Testis (tissue), 3 donors: ENCODE data around the gene RUVBL1. TPM values are rescaled to one million over a fixed set of nuclear protein-coding genes. Genes with fewer than 3 reads are reported as not detected.

Source experiments
- DNase-seq: peaks from one replicate; pipeline ENCODE4 v3.0.0-alpha.2; 2019
- H3K27ac ChIP-seq, 2 donors: fragments of 200-600 bp; sonication (generic); one replicate each; pipeline ENCODE4 v1.5.1; 2019
- H3K27me3 ChIP-seq: fragments of 200-600 bp; sonication (generic); one replicate; pipeline ENCODE4 v1.5.1; 2019
- H3K36me3 ChIP-seq: fragments of 200-600 bp; sonication (generic); one replicate; pipeline ENCODE4 v1.5.1; 2017; ENCODE audit warnings: low read depth; ENCODE audit errors: missing control alignments
- H3K4me1 ChIP-seq: fragments of 200-600 bp; sonication (generic); one replicate; pipeline ENCODE4 v1.5.1; 2019
- H3K4me3 ChIP-seq, 2 donors: fragments of 200-600 bp; sonication (generic); one replicate each; pipeline ENCODE4 v1.5.1; 2017 to 2019
- H3K9me3 ChIP-seq: fragments of 200-600 bp; sonication (generic); one replicate; pipeline ENCODE4 v1.5.1; 2017
- POLR2A ChIP-seq: fragments of 450-650 bp; IDR thresholded peaks from one replicate; pipeline ENCODE4 v1.6.1; 2017; ENCODE audit warnings: antibody characterized with exemption, mild to moderate bottlenecking, moderate library complexity
- WGBS, 2 donors: methylation state at CpG; one replicate each; pipeline ENCODE4 v1.1.5; 2018; 5-methylcytosine and 5-hydroxymethylcytosine counted together
- intact Hi-C: fragments of 100-400 bp; cut with DNase I; formaldehyde crosslinking; loops from one replicate; pipeline ENCODE4 v1.15.1; 2023; ENCODE audit warnings: low total_unique reads
- polyA plus RNA-seq: library from polyadenylated mRNA; stranded (reverse); fragments of 350-450 nt; fragmentation: Illumina TruSeq; extraction: RNeasy Lipid Tissue Mini Kit (QIAGEN cat#74804); gene quantifications from one replicate; pipeline ENCODE4 v1.2.3, GENCODE V29; 2014; ENCODE audit warnings: low read depth, low replicate concordance; ENCODE audit not compliant: insufficient read depth
- total RNA-seq, 2 donors: library from RNA; depleted of rRNA; stranded (reverse); fragments of >200 nt; gene quantifications; one replicate each; pipeline ENCODE4 v1.2.3, GENCODE V29; 2016
- TF ChIP-seq, protein P1 (sequence below), 3 experiments: fragments of 450-650 bp in 2 of 3; fragments of 200-600 bp in 1 of 3; sonication (generic) in 1 of 3; IDR thresholded peaks; one replicate each; pipeline ENCODE4 v1.5.1; 2016 to 2019; ENCODE audit warnings: antibody characterized with exemption in 3 of 3, mild to moderate bottlenecking in 2 of 3, moderate library complexity in 1 of 3

RUVBL1 gene
- total and polyA plus RNA-seq, 3 donors from 2014 or later: 42.9 to 70.1 (median 52.9) TPM

- no peak for TF ChIP-seq POLR2A
- TF ChIP-seq, protein P1, sequence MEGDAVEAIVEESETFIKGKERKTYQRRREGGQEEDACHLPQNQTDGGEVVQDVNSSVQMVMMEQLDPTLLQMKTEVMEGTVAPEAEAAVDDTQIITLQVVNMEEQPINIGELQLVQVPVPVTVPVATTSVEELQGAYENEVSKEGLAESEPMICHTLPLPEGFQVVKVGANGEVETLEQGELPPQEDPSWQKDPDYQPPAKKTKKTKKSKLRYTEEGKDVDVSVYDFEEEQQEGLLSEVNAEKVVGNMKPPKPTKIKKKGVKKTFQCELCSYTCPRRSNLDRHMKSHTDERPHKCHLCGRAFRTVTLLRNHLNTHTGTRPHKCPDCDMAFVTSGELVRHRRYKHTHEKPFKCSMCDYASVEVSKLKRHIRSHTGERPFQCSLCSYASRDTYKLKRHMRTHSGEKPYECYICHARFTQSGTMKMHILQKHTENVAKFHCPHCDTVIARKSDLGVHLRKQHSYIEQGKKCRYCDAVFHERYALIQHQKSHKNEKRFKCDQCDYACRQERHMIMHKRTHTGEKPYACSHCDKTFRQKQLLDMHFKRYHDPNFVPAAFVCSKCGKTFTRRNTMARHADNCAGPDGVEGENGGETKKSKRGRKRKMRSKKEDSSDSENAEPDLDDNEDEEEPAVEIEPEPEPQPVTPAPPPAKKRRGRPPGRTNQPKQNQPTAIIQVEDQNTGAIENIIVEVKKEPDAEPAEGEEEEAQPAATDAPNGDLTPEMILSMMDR (IDR thresholded peaks at IDR 0.05): no peak
- H3K36me3 ChIP-seq: no peaks in the 10 kb centered on the region
- H3K4me3 ChIP-seq: no peak overlapping the region
- peaks cover 2% of the 10 kb centered on the region for H3K4me1 ChIP-seq
- H3K9me3 ChIP-seq: no peaks in the 10 kb centered on the region
- 94 to 95% methylated on average over 6 of the region's 6 CpGs for WGBS, 2 donors
- intact Hi-C loops: no loop called here
- no peak overlapping the region for H3K27ac ChIP-seq
- no peaks in the 10 kb centered on the region for H3K27me3 ChIP-seq
- DNase-seq: no peak
Observed at GRCh38 chr3:128064962-128065361, 58.6 kb downstream of the RUVBL1 start.

GRCh38 chr3:128063865-128064264 lies 59.7 kb downstream of the RUVBL1 start:
- H3K4me3 ChIP-seq: no peak overlapping the region
- intact Hi-C loops: no loop called here
- no peaks in the 10 kb centered on the region for H3K9me3 ChIP-seq
- H3K36me3 ChIP-seq: no peaks in the 10 kb centered on the region
- peaks cover 5% of the 10 kb centered on the region for H3K4me1 ChIP-seq
- no peak overlapping the region for H3K27ac ChIP-seq
- WGBS, 2 donors: 92 to 95% methylated on average over 2 of the region's 2 CpGs
- DNase-seq: no peak
- H3K27me3 ChIP-seq: no peaks in the 10 kb centered on the region
- no peak for TF ChIP-seq POLR2A

- 75 to 78% methylated on average over 8 of the region's 8 CpGs for WGBS, 2 donors
- intact Hi-C loops: no loop called here
- H3K36me3 ChIP-seq: no peaks in the 10 kb centered on the region
Observed at GRCh38 chr3:128062033-128062745, 61.4 kb downstream of the RUVBL1 start.

DNA sequence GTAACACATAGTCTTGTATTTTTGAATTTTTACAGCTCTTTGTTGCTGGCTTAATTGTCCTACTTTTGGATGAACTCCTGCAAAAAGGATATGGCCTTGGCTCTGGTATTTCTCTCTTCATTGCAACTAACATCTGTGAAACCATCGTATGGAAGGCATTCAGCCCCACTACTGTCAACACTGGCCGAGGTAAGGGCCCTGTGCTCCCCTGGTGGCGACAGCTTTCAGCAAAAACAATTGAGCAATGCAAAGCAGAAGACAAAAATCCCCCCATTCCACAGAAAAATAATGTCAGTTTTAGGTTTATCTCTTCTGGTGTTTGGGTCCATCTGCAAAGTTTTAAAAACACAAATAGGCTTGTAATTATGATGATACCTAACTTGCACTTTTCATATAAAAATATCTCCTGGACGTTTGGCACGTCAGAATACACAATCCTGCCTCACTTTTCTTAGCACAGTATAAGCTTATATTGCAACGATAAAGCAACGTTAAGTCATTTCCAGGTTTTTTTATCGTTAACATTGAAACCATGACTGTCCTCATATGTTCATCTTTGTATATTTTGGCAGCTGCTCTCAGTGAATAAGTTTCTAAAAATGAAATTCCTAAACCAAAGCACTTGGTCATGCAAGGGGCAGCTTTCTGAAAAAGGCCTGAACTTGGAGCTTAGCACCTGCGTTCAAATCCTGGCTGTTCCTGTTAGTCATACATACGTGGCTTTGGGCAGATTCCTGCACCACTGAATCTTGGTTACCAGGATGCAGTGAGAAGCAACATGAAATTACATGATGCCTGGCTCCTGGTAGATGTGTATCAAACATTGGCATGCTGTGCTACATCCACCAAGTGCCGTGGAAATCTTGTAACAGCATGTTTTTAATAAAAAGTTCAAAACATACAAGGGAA lies 62.9 kb downstream of the RUVBL1 start:
- H3K36me3 ChIP-seq: no peaks in the 10 kb centered on the region
- H3K4me1 ChIP-seq: peaks cover 5% of the 10 kb centered on the region
- no peak for DNase-seq
- no peaks in the 10 kb centered on the region for H3K27me3 ChIP-seq
- H3K4me3 ChIP-seq: no peak overlapping the region
- TF ChIP-seq, protein P1 (IDR thresholded peaks at IDR 0.05): no peak
- TF ChIP-seq POLR2A: no peak
- intact Hi-C loops: no loop called here
- H3K9me3 ChIP-seq: no peaks in the 10 kb centered on the region
- 54 to 64% methylated on average over 11 of the region's 11 CpGs for WGBS, 2 donors
- no peak overlapping the region for H3K27ac ChIP-seq

More at GRCh38 chr3:128062033-128062745, 61.4 kb downstream of the RUVBL1 start:
- no peak overlapping the region for H3K4me3 ChIP-seq
- DNase-seq: no peak
- peaks cover 5% of the 10 kb centered on the region for H3K4me1 ChIP-seq
- H3K27me3 ChIP-seq: no peaks in the 10 kb centered on the region
- TF ChIP-seq POLR2A: no peak
- TF ChIP-seq, protein P1 (IDR thresholded peaks at IDR 0.05): no peak
- H3K27ac ChIP-seq: no peak overlapping the region
- no peaks in the 10 kb centered on the region for H3K9me3 ChIP-seq

DNA sequence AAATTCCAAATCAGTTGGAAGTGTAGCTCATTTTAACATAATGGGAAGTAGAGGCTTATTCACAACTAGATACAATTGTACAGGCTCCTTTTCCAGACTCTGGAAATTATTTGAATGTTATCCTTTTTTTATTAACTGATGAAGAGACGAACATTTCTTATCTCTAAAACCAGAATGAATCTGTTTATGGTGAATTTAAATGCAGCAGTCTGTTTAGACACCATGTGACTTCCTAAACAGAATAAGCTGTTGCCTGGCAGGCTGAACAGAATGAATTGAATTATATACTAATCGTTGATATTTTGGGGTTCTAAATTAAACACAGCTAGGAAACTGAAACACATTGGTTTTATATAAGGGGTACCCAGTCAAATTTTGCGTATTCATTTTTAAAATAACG lies 67.4 kb downstream of the RUVBL1 start:
- no peak for DNase-seq
- no peak overlapping the region for H3K4me3 ChIP-seq
- intact Hi-C loops: no loop called here
- no peaks in the 10 kb centered on the region for H3K36me3 ChIP-seq
- no peaks in the 10 kb centered on the region for H3K9me3 ChIP-seq
- no peaks in the 10 kb centered on the region for H3K27me3 ChIP-seq
- peaks cover 29% of the 10 kb centered on the region for H3K4me1 ChIP-seq
- 64 to 85% methylated on average over 4 of the region's 4 CpGs for WGBS, 2 donors
- TF ChIP-seq POLR2A: no peak
- TF ChIP-seq, protein P1 (IDR thresholded peaks at IDR 0.05): no peak
- H3K27ac ChIP-seq: no peak overlapping the region
